NCI-H187 (cell line): ENCODE results near the gene NEK9.
"Not testable (repeated sequence)": the region's sequence is repeated elsewhere in the genome, so short reads cannot be mapped to it uniquely, and the experiment has no call there.

Experiments used
- DNase-seq, 2 experiments: peaks; one replicate each; lab custom pipeline; 2025; lab: John Stamatoyannopoulos, UW

NEK9 gene

GRCh38 chr14:75107186-75107585 lies 19.7 kb downstream of the NEK9 start:
- no peak for DNase-seq

- no peak for DNase-seq
Observed at GRCh38 chr14:75101491-75101890, 25.4 kb downstream of the NEK9 start.

- no peak for DNase-seq
Observed at GRCh38 chr14:75098682-75099081, 28.2 kb downstream of the NEK9 start.

- DNase-seq: no peak
Observed at GRCh38 chr14:75098212-75098611, 28.6 kb downstream of the NEK9 start.

- no peak for DNase-seq
Observed at GRCh38 chr14:75096959-75097358, 29.9 kb downstream of the NEK9 start.

GRCh38 chr14:75095690-75096089 lies 31.2 kb downstream of the NEK9 start:
- no peak for DNase-seq

- DNase-seq: no peak
Observed at GRCh38 chr14:75094896-75095295, 32.0 kb downstream of the NEK9 start.

- no peak for DNase-seq
Observed at GRCh38 chr14:75092698-75093097, 34.1 kb downstream of the NEK9 start.

- DNase-seq: no peak
Observed at GRCh38 chr14:75091251-75091650, 35.6 kb downstream of the NEK9 start.

- DNase-seq: no peak
Observed at GRCh38 chr14:75090353-75090752, 36.5 kb downstream of the NEK9 start.

GRCh38 chr14:75088566-75089373 lies 38.1 kb downstream of the NEK9 start:
- peak; percentile 7 to 36 for DNase-seq

GRCh38 chr14:75088153-75088552 lies 38.7 kb downstream of the NEK9 start:
- no peak for DNase-seq

- no peak for DNase-seq
Observed at GRCh38 chr14:75084513-75084912, 42.3 kb downstream of the NEK9 start.

- DNase-seq: no peak
Observed at GRCh38 chr14:75083271-75083670, 43.6 kb downstream of the NEK9 start.

GRCh38 chr14:75081660-75082229 lies 45.1 kb downstream of the NEK9 start:
- no peak for DNase-seq

- DNase-seq: no peak
Observed at GRCh38 chr14:75079521-75079920, 47.3 kb downstream of the NEK9 start.

- DNase-seq: peak; percentile 48 to 69
Observed at GRCh38 chr14:75077794-75078193, 49.1 kb downstream of the NEK9 start.

GRCh38 chr14:75070383-75070782 lies 56.5 kb downstream of the NEK9 start:
- no peak for DNase-seq

GRCh38 chr14:75069811-75070145 lies 57.1 kb downstream of the NEK9 start:
- peak; percentile 53 to 98 for DNase-seq

GRCh38 chr14:75069121-75069810 lies 57.6 kb downstream of the NEK9 start, which contains the start of gene ZC2HC1C:
Gene ZC2HC1C (plus strand): TSS chr14:75069641. CDS start chr14:75070574, 933 bp downstream.
- peak; percentile 97 to 98 for DNase-seq

- peak in 1 of 2 experiments; percentile 55 for DNase-seq
Observed at GRCh38 chr14:75068294-75069120, 58.3 kb downstream of the NEK9 start.

- DNase-seq: not testable (repeated sequence)
Observed at GRCh38 chr14:75067765-75068164, 59.1 kb downstream of the NEK9 start.
